ENCODE measurements around the gene PAK4. TPM values are rescaled to one million over a fixed set of nuclear protein-coding genes. Genes with fewer than 3 reads are reported as not detected.

PAK4 gene
- total RNA-seq, 1 donor from 2014 or later = 73.9 TPM

DNA sequence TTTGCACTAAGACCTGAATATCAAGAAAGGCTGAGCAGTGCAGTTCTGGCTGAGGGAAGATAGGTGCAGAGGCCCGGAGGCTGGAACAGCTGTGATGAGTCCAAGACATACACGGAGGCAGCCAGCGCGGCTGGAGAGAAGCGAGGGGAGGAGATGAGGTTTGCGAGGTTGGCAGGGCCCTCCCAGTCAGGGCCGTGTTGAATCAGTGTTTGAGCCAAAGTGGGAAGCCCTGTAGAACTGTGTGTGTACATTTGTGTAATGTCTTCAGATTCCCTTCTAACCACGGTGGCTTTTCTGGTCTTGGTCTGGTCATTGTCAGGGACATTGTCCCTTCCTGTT lies 34.9 kb downstream of the PAK4 start:
- Mint-ChIP-seq H3K27ac (peak overlapping the region; percentile 0), H3K9me3 (ENCODE audit: low read depth) (no peaks in the 10 kb centered on the region), H3K27me3 (no peaks in the 10 kb centered on the region), H3K36me3 (ENCODE audit: insufficient read depth) (no peaks in the 10 kb centered on the region), H3K4me1 (ENCODE audit: low read depth) (peaks cover 43% of the 10 kb centered on the region), H3K4me3 (ENCODE audit: low read depth) (no peak overlapping the region)
- TF ChIP-seq, protein P1, sequence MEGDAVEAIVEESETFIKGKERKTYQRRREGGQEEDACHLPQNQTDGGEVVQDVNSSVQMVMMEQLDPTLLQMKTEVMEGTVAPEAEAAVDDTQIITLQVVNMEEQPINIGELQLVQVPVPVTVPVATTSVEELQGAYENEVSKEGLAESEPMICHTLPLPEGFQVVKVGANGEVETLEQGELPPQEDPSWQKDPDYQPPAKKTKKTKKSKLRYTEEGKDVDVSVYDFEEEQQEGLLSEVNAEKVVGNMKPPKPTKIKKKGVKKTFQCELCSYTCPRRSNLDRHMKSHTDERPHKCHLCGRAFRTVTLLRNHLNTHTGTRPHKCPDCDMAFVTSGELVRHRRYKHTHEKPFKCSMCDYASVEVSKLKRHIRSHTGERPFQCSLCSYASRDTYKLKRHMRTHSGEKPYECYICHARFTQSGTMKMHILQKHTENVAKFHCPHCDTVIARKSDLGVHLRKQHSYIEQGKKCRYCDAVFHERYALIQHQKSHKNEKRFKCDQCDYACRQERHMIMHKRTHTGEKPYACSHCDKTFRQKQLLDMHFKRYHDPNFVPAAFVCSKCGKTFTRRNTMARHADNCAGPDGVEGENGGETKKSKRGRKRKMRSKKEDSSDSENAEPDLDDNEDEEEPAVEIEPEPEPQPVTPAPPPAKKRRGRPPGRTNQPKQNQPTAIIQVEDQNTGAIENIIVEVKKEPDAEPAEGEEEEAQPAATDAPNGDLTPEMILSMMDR (IDR thresholded peaks at IDR 0.05; ENCODE audit: unreplicated experiment) = no peak
- no peak for DNase-seq (ENCODE audit: low spot score, unreplicated experiment)

DNA sequence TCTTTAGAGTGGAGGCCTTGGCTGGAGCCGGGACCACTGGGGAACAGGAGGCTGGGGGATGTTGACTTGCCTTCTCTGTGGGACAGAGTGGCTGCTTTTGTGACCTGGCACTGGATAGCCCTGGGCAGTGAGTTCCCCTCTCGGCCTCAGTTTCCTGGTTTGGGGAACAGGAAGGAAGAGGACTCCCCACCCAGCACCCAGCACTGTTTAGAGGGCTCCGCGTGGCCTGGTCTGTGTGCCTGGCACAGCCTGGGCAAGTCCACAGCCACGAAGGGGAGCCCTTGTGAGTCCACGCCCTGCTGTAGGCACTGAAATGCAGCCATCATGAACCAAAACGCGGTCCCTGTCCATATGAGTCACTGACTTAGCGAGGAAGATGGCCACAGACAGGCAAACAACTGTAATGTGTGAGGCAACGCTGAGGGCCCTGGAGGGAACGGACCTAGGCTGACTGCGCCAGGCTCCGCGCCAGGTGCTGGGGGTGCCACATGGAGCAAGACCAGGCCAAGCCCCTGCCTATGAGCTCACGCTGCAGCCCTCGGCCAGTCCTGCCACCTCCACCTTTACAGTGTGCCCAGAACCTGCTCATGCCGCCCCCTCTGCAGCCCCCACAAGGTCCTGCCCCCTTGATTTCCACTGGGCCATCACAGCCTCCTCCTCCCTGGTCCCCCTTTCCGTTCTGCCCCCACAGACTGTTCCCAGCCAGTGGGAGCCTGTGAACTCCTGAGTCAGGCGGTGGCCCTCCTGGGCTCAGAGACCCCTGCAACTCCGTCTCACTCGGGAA lies 35.5 kb downstream of the PAK4 start:
- DNase-seq (ENCODE audit: low spot score, unreplicated experiment) = no peak
- Mint-ChIP-seq H3K27ac (no peak overlapping the region), H3K27me3 (no peaks in the 10 kb centered on the region), H3K9me3 (ENCODE audit: low read depth) (no peaks in the 10 kb centered on the region), H3K36me3 (ENCODE audit: insufficient read depth) (no peaks in the 10 kb centered on the region), H3K4me3 (ENCODE audit: low read depth) (no peak overlapping the region), H3K4me1 (ENCODE audit: low read depth) (peaks cover 39% of the 10 kb centered on the region)
- TF ChIP-seq, protein P1 (IDR thresholded peaks at IDR 0.05; ENCODE audit: unreplicated experiment) = no peak

DNA sequence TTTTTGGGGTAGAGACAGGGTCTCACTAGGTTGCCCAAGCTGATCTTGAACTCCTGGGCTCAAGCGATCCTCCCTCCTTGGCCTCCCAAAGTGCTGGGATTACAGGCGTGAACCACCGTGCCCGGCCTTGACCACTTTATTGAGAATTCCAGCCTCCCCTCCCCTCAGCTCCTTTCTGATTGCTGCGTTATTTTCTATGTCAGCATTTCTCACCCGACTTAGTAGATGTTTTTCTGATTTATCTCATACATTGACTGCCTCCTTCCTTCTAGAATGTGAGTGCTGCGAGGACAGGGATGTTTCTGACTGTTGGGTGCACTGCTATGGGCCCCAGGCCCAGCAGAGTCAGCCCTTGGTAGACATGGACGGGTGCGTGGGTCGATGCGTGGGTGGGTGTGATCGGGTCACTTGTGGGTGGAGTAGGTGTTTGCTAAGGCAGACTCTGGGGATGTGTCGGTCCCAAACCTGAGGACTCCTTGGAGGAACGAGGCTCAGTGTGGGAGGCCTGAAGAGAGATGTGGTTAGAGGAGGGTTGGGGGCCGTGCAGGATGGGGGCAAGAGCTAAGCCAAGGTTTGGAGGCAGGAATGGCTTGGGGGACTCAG lies 37.0 kb downstream of the PAK4 start:
- Mint-ChIP-seq H3K27ac (peak overlapping the region; percentile 54), H3K4me3 (ENCODE audit: low read depth) (no peak overlapping the region)

DNA sequence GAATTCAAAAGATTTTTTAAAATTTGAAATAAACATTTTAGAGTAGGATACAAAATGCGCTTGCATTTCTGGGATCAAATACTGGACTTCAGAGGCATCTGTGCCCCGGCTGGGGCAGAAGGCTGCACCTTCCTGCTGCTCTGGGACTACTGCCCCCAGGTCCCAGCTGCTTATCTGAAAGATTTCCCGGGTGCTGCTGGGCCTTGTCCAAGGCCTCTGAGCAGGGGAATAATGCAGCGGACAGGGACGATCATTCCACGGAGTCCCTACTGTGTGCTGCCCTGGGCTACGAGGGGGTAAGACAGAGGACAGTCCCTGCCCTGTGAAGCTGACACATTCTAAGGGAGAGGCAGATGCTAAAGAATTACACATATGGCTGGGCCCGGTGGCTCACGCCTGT lies 38.0 kb downstream of the PAK4 start:
- no peaks in the 10 kb centered on the region for H3K27me3 Mint-ChIP-seq
- H3K4me1 Mint-ChIP-seq (ENCODE audit: low read depth) = peaks cover 31% of the 10 kb centered on the region
- H3K4me3 Mint-ChIP-seq (ENCODE audit: low read depth) = no peak overlapping the region
- TF ChIP-seq, protein P1 (IDR thresholded peaks at IDR 0.05; ENCODE audit: unreplicated experiment) = no peak
- DNase-seq (ENCODE audit: low spot score, unreplicated experiment) = no peak
- no peaks in the 10 kb centered on the region for H3K36me3 Mint-ChIP-seq (ENCODE audit: insufficient read depth)
- H3K27ac Mint-ChIP-seq = no peak overlapping the region
- H3K9me3 Mint-ChIP-seq (ENCODE audit: low read depth) = no peaks in the 10 kb centered on the region

More for the DNA sequence above, 37.0 kb downstream of the PAK4 start:
- H3K36me3 Mint-ChIP-seq (ENCODE audit: insufficient read depth) = no peaks in the 10 kb centered on the region
- H3K4me1 Mint-ChIP-seq (ENCODE audit: low read depth) = peaks cover 35% of the 10 kb centered on the region
- H3K27me3 Mint-ChIP-seq = no peaks in the 10 kb centered on the region
- H3K9me3 Mint-ChIP-seq (ENCODE audit: low read depth) = no peaks in the 10 kb centered on the region
- DNase-seq (ENCODE audit: low spot score, unreplicated experiment) = no peak
- TF ChIP-seq, protein P1 (IDR thresholded peaks at IDR 0.05; ENCODE audit: unreplicated experiment) = no peak

DNA sequence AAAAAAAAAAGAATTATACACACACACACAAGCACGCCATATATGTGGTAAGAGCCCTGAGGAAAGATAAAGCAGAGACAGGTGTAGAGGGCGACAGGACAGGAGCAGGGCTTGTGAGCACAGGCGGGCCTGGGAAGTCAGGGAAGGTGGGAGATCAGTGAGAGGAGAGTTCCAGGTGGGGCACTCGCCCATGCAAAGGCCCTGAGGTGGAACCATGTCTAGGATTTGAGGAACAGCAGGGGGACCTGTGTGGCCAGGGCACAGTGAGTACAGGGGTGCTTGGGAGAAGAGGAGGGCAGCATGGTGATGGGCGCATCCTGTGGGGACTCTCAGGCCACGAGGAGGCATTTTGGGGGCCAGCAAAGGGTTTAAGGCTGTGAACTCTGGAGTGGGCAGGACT lies 38.7 kb downstream of the PAK4 start:
- Mint-ChIP-seq H3K27ac (no peak overlapping the region), H3K9me3 (ENCODE audit: low read depth) (no peaks in the 10 kb centered on the region), H3K4me3 (ENCODE audit: low read depth) (no peak overlapping the region)

More for the DNA sequence above, 38.7 kb downstream of the PAK4 start:
- no peak for DNase-seq (ENCODE audit: low spot score, unreplicated experiment)
- TF ChIP-seq, protein P1 (IDR thresholded peaks at IDR 0.05; ENCODE audit: unreplicated experiment) = no peak
- H3K4me1 Mint-ChIP-seq (ENCODE audit: low read depth) = peaks cover 26% of the 10 kb centered on the region
- no peaks in the 10 kb centered on the region for H3K27me3 Mint-ChIP-seq
- peaks cover 4% of the 10 kb centered on the region for H3K36me3 Mint-ChIP-seq (ENCODE audit: insufficient read depth)
